T-helper 22 cell (primary cell): ENCODE data around the gene CDH8.

Experiments
- DNase-seq: peaks from one replicate; pipeline ENCODE4 v3.0.0-alpha.2; 2020; ENCODE audit warnings: low read depth

The CDH8 gene

DNA sequence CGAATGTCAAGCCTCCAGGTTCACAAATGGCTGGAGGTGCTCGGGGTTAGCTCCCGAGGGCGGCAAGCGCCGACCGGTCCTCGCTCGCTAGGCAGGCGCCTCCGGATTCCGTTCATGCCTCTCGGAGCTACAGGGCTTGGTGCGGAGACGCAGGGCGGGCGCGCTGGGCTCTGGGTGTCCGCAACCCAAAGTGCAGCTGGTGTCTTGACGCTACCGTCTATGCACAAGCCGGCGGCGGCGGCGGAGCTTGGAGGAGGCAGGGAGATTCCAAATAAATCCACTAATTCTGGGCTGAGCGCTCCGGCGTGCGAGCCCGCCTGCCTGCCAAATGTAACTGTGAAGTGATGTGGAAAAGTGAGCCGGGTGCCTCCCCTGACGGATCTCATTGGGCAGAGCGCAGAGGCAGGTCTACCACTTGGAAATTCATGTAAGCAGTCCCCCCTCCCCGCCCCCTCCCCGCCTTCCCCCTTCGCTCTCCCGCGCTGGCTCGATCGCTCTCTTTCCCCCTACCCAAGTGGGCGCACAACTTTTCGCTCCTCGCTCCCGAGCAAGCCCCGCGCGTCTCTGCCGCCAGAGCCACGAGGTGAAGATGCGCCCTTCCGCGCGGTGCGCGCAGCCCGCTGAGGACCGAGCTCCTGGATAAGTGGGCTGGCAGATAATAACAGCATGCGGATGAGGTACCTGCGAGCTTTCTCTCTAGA is at the start of gene CDH8:
TSS of gene CDH8 (minus strand) at position 338 of the 701 bp plus-strand sequence. CDS start 15,035 bp downstream, outside the sequence.
- DNase-seq, result no peak

DNA sequence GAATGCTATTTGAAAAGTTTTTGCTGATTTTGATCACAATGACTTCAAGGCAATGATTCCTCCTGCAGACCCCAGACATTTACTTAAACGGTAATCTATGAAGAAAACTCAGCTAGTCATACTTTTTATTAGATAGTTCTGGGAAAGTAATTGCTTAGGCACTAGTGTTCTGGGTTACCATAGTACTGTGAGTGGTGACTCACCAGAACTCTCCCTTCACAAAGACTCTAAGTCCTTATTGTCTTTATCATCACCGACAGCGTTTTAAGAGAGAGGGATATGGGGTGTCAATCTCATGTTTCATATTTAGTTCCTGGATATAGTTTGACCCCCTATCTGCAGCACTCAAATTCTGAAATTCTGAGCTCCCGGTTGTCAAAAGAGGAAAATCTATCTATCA is 43.0 kb upstream of the CDH8 start:
- no peak for DNase-seq

DNA sequence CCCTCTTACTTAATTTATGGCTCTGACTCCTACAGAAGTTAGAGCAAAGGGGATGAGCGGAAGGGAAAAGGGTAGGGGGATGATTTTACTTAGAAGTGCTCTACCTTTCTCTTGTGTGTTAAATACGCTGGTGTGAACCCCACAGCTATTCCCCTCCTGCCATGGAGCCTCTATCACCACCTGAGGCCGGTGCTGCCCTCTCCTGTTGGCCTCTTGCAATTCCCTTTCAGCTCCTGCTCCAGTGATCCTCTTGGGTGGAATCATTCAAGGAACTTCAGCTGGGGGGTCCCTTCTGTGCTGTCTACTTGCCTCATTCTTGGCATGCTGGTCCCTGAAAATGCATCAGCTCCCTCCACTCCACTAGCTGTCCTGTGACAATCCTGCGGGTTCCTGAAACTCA is 41.8 kb upstream of the CDH8 start:
- DNase-seq, result no peak

- DNase-seq, result no peak
Measured at GRCh38 chr16:62076886-62077285, 40.6 kb upstream of the CDH8 start.

- DNase-seq, result no peak
Measured at GRCh38 chr16:62068747-62069146, 32.5 kb upstream of the CDH8 start.

DNA sequence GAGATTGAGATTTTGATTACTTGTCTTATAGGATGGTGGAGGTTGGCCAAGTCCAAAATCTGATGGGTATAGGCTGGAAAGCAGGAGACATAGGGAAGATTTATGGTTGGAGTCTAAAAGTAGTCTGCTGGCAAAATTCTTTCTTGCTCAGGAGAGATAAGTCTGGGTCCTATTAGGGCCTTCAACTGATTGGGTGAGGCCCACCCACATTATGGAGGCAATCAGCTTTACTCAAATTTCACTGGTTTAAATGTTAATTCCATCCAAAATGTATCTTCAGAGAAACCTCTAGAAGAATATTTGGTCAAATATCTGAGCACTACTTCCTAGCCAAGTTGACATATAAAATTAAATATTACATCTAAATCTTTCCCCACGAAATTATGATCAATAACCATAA is 31.7 kb upstream of the CDH8 start:
- DNase-seq, result no peak

DNA sequence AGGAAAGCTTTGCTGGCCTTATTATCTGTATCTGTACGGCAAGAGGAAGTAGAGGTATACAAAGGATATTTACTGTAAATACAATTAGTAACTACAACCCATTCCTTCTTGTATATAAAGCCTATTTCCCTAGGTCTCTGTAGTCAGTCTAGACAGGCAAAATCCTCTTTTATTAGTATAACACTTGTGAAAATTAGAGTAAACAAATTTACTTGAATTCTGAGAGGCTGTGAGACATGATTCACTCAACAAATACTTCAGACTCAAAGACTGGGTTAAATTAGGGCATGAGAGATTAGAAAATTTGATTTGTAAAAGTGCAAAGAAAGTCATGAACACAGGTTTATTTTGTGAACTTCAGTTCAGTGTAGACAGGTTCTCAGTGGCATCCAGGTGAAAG is 30.9 kb upstream of the CDH8 start:
- no peak for DNase-seq

DNA sequence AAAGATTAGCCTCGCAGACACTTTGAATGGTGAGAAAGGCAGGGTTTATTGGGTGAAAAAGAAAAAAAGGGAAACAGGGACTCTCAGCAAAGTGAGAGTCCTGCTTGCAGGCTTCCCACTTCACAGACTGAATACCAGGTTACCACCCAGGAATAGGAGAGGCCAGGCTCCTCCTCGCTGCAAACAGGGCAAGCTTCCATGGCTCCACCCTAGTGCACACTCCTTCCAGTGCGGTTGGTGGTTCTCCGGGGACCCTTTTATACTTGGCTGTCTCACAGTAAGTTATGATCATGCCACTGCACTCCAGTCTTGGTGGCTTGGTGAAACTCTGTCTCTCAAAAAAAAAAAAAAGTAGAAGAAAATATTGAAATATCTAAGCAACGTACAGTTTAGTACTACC is 30.5 kb upstream of the CDH8 start:
- DNase-seq, result no peak

DNA sequence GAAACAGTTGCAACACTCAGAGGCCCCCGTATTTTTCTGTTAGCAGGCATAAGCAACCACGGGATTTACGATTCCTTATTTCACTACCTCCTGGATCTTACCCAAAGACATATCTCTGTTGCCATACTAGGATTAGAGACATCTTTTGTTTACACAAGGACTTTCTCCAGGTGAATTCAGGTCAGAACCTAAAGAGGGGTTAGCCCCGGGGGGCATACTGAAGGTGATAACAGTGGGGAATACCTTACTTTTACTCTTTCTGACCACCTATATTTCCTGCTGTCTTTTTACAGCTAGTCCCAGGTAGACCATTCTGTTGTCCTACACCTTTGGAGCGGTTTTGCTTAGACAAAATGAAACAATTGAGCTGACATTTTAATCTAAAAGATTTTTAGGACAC is 27.9 kb upstream of the CDH8 start:
- DNase-seq, result no peak

GRCh38 chr16:62060089-62060488 is 23.9 kb upstream of the CDH8 start:
- DNase-seq, result no peak

DNA sequence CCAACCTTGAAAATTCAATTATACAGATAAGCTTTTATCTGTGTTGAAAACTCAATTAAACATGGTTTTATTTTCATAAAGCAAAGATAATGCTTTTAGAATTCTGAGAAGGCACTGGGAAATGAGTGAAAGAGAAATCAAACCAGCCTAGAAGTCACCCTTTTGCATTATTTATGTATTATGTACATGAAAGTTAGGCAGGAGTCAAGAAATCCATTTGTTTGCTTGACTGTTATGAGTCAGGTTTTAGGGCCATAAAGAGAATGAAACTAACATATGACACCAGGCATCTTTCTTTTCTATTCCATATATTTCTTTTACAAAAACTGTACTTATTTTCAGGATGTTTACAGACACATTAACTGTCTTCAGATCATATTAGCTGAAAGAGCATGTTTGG is 23.3 kb upstream of the CDH8 start:
- DNase-seq, result no peak

DNA sequence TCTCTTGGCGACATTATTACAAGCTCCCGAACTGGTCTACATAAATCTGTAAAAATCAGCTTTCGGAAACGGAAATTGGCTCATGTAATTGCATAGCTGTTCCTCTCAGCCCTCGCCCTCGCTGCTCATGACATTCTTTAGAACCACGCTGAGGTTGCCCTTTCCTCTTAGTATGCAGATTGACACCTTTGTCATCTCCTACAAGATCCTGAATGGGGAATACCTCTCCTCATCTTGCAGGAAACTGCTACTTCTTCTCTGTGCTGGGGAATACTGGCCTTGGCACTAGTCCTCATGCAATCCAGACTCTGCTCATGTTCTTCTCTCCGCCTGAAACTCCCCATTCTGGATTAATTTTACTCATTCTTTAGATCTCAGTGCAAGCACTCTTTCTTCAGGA is 22.2 kb upstream of the CDH8 start:
- no peak for DNase-seq

DNA sequence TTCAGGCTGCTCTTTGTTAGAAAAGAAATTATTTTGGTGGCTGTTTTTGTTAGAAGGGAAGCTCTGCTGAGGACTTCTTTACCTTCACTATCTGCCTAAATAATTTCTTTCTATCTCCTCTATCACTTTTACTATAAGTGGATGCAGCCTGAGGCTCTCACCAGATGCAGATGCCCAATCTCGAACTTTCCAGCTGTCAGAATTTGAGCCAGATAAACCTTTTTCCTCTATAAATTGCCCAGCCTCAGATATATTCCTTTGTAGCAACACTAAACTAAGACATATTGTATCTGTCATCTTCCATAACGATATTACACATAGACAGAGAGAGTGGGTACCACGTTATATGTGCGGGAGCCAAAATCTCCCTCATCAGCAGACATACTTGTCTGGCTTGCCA is 15.7 kb upstream of the CDH8 start:
- no peak for DNase-seq

- no peak for DNase-seq
Measured at GRCh38 chr16:62050793-62051192, 14.6 kb upstream of the CDH8 start.

- DNase-seq, result no peak
Measured at GRCh38 chr16:62046801-62047200, 10.6 kb upstream of the CDH8 start.

DNA sequence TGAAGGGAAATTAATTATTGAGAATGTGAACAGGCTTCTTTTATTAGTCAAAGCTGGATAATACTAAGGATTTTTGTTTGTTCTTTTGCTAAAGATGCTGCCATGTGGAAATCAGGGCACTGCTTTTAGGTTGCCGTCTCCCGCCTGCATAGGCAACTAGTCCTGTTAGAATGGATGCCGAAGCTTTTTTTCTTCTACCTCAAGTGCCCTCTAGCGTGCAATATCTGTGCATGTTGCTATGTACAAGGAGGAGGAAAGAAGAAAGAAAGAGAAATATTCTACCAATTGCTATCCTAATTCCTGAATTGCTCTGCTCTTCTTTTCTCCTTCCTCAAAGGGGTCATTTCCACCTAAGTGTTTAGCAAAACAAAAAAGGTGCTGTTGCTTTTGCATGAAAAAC is 5.2 kb upstream of the CDH8 start:
- DNase-seq, result no peak

- no peak for DNase-seq
Measured at GRCh38 chr16:62038646-62039045, 2.4 kb upstream of the CDH8 start.

DNA sequence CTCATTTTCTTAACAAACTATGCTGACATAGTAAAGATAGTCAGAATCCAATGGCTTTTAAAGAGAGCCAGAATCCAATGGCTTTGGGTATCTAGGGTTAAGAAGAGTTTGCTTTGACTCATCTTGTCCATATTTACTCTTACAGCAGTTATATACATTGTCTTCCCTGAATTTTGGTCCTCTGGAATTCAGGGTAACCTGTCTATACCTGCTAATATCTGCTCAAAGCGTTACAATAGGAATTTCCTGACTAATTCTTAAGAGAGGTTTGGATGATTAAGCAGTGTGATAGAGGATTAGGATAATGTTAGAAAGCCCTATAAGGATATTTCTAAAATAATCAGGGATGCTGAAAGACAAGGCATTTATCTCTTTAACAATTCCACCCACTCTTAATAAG is 2.0 kb upstream of the CDH8 start:
- no peak for DNase-seq

GRCh38 chr16:62036802-62037135 is 531 bp upstream of the CDH8 start:
- DNase-seq, result no peak

- DNase-seq, result no peak
Measured at GRCh38 chr16:62035115-62036092, 834 bp downstream of the CDH8 start.

- DNase-seq, result no peak
Measured at GRCh38 chr16:62034231-62035114, 1.8 kb downstream of the CDH8 start.

DNA sequence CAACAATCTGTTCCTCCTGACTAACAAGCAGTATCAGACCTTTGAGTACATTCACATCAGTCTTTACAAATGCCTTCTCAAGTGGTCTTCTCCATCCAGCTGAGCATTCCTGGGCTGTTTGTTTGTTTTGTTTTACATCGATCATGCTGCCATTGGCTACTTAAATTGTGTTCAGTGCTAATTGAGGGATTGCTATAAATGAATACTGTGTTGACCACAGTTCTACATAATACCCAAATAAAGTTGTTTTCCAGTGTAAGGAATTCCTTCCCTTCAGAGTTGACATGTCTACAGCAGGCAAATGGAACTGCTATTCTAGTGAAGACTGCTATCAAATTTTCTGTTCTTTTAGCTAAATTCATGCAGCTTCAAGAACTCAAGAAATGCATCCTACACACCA is 3.2 kb downstream of the CDH8 start:
- DNase-seq, result no peak

DNA sequence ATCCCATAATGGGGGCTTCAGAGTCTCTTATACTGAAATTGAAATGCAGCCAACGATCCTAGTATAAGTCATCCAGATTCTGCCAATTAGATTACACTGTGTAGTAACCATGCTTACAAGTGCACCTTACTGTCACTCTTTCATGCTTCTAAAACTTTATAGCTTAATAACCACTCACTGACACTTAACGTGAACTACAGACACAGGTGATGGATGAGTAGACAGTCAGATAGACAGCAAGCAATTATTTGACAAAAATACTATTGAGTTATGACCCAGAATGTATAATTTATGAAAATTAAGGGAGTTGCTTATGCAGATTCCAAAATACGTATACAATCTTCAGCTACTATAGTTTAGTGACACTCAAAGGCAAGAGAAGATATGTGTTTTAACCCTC is 6.3 kb downstream of the CDH8 start:
- no peak for DNase-seq
